Thoracic aorta (tissue), 2 donors: Measurements from ENCODE around the gene EEF1AKMT4. TPM values are rescaled to one million over a fixed set of nuclear protein-coding genes. Genes with fewer than 3 reads are reported as not detected.
A peak's percentile ranks its signal among the peaks of the same experiment; 100 is the strongest.

ENCODE experiments used
- ATAC-seq: fragments of 150-250 bp; one replicate; pipeline ENCODE4 v1.8.0; 2017; ENCODE audit warnings: low read depth; ENCODE audit not compliant: insufficient number of reproducible peaks, low FRiP score
- DNase-seq: peaks from one replicate; pipeline ENCODE4 v3.0.0-alpha.2; 2020; ENCODE audit warnings: low spot score
- H3K27ac ChIP-seq, 2 donors: fragments of 200-600 bp; sonication (generic); 1 replicate in 1 of 2; 2 replicates in 1 of 2; pipeline ENCODE4 v1.5.1; 2016; ENCODE audit warnings: mild to moderate bottlenecking in 2 of 2, moderate library complexity in 2 of 2
- H3K27me3 ChIP-seq: fragments of 200-600 bp; sonication (generic); replicated peaks from 2 replicates; pipeline ENCODE4 v1.6.0; 2016; ENCODE audit warnings: mild to moderate bottlenecking; ENCODE audit not compliant: insufficient read depth
- H3K36me3 ChIP-seq: fragments of 200-600 bp; sonication (generic); one replicate; pipeline ENCODE4 v1.5.1; 2016
- H3K4me1 ChIP-seq, 2 donors: fragments of 200-600 bp; sonication (generic); 1 replicate in 1 of 2; 2 replicates in 1 of 2; pipeline versions ENCODE4 v1.5.1 to v1.6.0; 2016; ENCODE audit warnings: low read depth in 2 of 2, mild to moderate bottlenecking in 1 of 2; ENCODE audit not compliant: control insufficient read depth in 1 of 2
- H3K4me3 ChIP-seq: fragments of 200-600 bp; sonication (generic); 2 replicates; pipeline ENCODE4 v1.5.1; 2016; ENCODE audit warnings: mild to moderate bottlenecking
- H3K9me3 ChIP-seq: fragments of 200-600 bp; sonication (generic); 2 replicates; pipeline ENCODE4 v1.5.1; 2016
- total RNA-seq, 2 donors: library from RNA; depleted of rRNA; stranded (reverse); fragments of >200 nt; gene quantifications; one replicate each; pipeline versions ENCODE4 v1.1.0 to v1.2.3, GENCODE V29; 2016
- TF ChIP-seq, protein P1 (sequence below): fragments of 200-600 bp; sonication (generic); IDR thresholded peaks from one replicate; pipeline ENCODE4 v1.5.1; 2019; ENCODE audit warnings: antibody characterized with exemption

The EEF1AKMT4 gene
- total RNA-seq, 2 donors from 2014 or later = 3.8 to 4.0 TPM

DNA sequence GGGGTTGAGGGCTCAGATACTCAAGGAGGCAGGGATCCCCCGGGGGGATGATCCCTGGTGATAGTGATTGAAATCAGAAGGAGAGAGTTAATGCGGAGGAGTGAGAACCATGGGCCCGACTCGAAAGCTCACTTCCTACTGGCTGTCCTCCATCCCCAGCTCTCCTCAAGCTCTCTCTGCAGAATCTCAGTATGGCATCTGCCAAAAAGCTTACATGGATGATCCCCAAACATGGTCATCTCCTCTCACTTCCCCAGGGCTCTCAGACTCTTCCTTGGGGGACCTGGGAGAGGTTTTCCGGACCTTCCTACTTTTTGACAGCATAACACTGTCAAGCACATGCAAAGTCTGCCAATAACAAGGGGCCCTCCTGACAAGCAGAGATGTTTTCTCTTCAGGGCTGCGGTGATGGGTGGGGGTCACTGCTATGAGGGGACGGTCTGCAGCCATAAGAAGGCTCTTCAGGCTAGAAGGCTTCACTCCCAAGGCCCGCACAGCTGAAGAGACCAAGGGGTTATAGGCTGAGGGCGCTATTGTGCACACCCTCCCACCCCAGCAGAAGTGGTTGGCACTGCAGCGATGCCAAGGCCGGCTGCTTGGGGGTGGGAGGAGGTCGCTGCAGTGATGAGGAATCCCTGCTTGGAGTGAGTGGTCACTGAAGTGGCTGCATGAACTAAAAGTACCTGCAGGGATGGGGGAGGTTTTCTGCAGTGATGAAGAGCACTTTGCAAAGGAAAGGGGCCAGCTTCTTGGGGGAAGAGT lies 20.9 kb upstream of the EEF1AKMT4 start:
- Histone ChIP-seq H3K27ac (no peak overlapping the region), H3K4me1 (peaks cover 12 to 18% of the 10 kb centered on the region in 2 donors), H3K9me3 (no peaks in the 10 kb centered on the region), H3K36me3 (no peaks in the 10 kb centered on the region), H3K4me3 (peak overlapping the region; percentile 76), H3K27me3 (peaks cover 22% of the 10 kb centered on the region)
- TF ChIP-seq, protein P1, sequence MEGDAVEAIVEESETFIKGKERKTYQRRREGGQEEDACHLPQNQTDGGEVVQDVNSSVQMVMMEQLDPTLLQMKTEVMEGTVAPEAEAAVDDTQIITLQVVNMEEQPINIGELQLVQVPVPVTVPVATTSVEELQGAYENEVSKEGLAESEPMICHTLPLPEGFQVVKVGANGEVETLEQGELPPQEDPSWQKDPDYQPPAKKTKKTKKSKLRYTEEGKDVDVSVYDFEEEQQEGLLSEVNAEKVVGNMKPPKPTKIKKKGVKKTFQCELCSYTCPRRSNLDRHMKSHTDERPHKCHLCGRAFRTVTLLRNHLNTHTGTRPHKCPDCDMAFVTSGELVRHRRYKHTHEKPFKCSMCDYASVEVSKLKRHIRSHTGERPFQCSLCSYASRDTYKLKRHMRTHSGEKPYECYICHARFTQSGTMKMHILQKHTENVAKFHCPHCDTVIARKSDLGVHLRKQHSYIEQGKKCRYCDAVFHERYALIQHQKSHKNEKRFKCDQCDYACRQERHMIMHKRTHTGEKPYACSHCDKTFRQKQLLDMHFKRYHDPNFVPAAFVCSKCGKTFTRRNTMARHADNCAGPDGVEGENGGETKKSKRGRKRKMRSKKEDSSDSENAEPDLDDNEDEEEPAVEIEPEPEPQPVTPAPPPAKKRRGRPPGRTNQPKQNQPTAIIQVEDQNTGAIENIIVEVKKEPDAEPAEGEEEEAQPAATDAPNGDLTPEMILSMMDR = no peak
- ATAC-seq = no peak
- no peak for DNase-seq

DNA sequence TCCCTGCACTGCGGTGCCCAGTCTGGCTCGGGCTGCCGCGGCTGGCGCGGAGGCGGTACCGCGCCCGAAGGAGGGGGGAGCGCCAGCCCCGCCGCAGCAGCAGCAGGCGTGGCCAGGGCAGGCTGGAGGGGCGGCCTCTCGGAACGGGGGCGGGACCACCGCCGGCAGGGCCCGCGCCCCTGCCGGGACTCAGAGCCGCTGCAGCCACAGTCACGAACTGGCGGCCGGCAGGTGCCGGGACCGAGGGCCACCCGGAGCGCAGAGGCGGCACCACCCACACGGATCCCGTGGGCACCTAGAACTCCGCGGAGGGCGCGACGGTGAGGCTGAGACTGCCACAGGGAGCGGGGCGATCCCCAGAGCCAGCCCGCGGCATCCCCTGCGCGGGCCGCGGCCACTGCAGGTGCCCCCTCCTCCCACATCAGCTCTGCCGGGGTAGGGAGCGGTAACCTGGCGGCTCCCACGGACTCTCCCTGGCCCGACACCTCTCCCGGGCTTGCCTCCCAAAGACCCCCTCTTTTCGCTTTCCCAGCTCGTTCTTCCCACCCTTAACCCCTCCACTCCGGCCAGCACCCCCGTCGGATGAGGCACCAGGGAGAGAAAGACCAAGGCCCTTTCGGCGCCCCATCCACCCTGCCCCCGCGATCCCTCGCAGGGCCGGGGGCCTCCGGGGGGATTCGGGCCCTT lies 19.9 kb upstream of the EEF1AKMT4 start, which contains the start of gene VWA5B2:
Gene VWA5B2, plus strand, starts transcription at position 192 of the 687 bp plus-strand sequence. CDS start 944 bp downstream, outside the sequence.
- Histone ChIP-seq H3K4me1 (peaks cover 12 to 18% of the 10 kb centered on the region in 2 donors), H3K36me3 (no peaks in the 10 kb centered on the region), H3K9me3 (no peaks in the 10 kb centered on the region), H3K27me3 (peaks cover 22% of the 10 kb centered on the region), H3K27ac (no peak within 1 kb of the TSS), H3K4me3 (peak within 1 kb of the TSS; percentile 76)
- peak; percentile 23 for ATAC-seq
- TF ChIP-seq, protein P1 = peak; percentile 39
- no peak for DNase-seq

DNA sequence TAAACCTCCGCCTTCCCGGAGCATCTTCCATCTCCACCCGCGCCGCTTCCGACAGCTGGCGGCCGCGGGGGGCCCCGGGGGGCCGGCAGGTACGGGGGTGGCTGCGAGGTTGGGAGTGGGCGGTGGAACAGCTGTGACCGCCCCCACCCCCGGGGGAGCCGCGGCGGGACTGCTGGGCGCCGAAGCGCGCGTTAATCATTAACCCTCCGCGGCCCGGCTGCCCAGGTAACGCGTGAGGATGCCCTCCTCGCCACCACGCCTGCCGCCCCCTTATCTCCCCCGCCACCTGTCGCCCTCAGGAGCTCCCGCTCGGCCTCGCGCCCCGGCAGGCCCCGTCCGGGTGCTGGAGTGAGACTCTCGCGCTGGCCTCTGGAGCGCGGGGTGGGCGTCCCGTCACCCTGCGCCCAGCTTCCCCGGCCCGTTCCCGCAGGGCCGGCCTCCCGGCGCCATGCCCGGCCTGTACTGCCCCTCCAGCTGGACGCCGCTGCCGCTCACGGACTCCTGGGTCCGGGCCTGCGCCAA lies 19.3 kb upstream of the EEF1AKMT4 start:
- Histone ChIP-seq H3K4me1 (peaks cover 12 to 18% of the 10 kb centered on the region in 2 donors), H3K36me3 (no peaks in the 10 kb centered on the region), H3K27ac (no peak overlapping the region), H3K9me3 (no peaks in the 10 kb centered on the region), H3K4me3 (peak overlapping the region; percentile 76), H3K27me3 (peaks cover 22% of the 10 kb centered on the region)
- no peak for ATAC-seq
- TF ChIP-seq, protein P1 = no peak
- no peak for DNase-seq

DNA sequence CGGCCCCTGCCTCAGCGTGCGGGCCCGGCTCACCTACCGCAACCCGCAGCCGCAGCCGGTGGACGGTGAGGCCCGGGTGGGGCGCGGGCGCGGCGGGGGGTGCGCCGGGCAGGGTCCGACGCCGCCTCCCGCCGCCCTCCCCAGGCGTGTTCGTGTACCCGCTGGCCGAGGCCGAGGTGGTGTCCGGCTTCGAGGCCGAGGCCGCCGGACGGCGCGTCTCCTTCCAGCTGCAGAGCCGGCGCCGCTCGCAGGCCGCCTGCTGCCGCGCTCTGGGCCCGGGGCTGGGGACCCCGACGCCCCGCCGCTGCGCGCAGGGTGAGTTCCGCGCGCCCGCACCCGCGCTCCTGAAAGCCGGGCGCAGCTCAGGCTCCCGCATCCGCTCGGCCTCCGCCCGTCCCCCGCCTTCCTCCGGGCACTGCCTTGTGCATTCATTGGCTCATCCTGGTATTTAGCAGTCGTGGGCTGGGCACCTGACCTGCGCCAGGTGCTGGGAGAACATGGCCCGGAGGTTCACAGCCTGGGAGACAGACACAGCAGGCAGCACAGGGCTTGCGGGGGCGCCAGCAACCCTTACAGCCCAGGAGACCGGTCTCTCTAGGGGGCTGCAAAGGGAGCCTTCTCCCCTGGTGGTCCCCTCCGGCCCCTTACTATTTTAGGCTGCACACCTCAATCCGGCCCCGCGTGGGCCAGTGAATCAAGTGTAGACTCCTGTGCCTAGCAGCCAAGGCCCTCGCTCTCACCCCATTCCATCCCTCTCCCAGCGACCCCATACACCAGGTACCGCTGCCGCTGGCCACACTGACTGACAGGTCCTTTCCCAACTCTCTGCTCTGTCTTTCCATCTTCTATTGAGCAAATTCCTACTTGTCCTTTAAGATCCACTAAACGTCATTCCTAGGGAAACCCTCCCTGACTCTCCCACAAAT lies 18.6 kb upstream of the EEF1AKMT4 start:
- H3K4me3 ChIP-seq = peak overlapping the region; percentile 76
- H3K4me1 ChIP-seq = peaks cover 12 to 18% of the 10 kb centered on the region in 2 donors
- no peaks in the 10 kb centered on the region for H3K9me3 ChIP-seq
- no peaks in the 10 kb centered on the region for H3K36me3 ChIP-seq
- ATAC-seq (no peak), DNase-seq (no peak)
- no peak overlapping the region for H3K27ac ChIP-seq
- peaks cover 22% of the 10 kb centered on the region for H3K27me3 ChIP-seq
- TF ChIP-seq, protein P1 = no peak
